HepG2 (cell line): ENCODE results near the gene ANKRD2. TPM values are rescaled to one million over a fixed set of nuclear protein-coding genes. Genes with fewer than 3 reads are reported as not detected.

ENCODE experiments used
- ATAC-seq: fragments of 200-7000 bp; cut with Tn5 transposase; 3 replicates; pipeline ENCODE4 v1.9.1; 2020; ENCODE audit warnings: mild to moderate bottlenecking, moderate library complexity
- BruUV-seq: library from RNA; stranded (reverse); fragments of 400-500 nt; replicated peaks from 2 replicates; lab custom pipeline; 2021; lab: Mats Ljungman, UMichigan
- CTCF ChIA-PET: fragments of 300-600 bp; formaldehyde crosslinking; extraction: SDS; loops from one replicate; lab custom pipeline; 2021; ENCODE audit warnings: low total read pairs, inconsistent platforms, low intra/inter-chr PET ratio; lab: Yijun Ruan, JAX
- POLR2A ChIA-PET: fragments of 350-600 bp; sonication (Branson Sonifier 250); formaldehyde crosslinking; loops from one replicate; lab custom pipeline; 2020; ENCODE audit warnings: antibody characterized with exemption, inconsistent platforms; lab: Yijun Ruan, JAX
- DNase-seq: peaks from one replicate; pipeline ENCODE4 v3.0.0-alpha.2; 2015; ENCODE audit warnings: low spot score
- FAIRE-seq: peaks from 3 replicates; lab custom pipeline; 2011; peaks lifted over from hg19 to GRCh38; lab: Jason Lieb, UNC
- H2AFZ ChIP-seq: one replicate; pipeline ENCODE4 v1.6.1; 2011; ENCODE audit warnings: low read length, inconsistent platforms
- H3K27ac ChIP-seq: fragments of 300-600 bp; 3 replicates; pipeline ENCODE4 v1.8.0; 2011; ENCODE audit warnings: mixed run types, mild to moderate bottlenecking, mixed read lengths, low read length, inconsistent platforms; ENCODE audit not compliant: insufficient read depth; ENCODE audit errors: extremely low read length
- H3K27me3 ChIP-seq, 2 experiments: fragments of 200-600 bp in 1 of 2; 2 replicates in 1 of 2; 3 replicates in 1 of 2; pipeline versions ENCODE4 v1.6.0 to v1.8.0; 2011; ENCODE audit warnings: low read length in 2 of 2, mild to moderate bottlenecking in 2 of 2, moderate library complexity in 2 of 2, inconsistent platforms in 1 of 2; ENCODE audit not compliant: insufficient read depth in 2 of 2, control insufficient read depth in 1 of 2
- H3K36me3 ChIP-seq, 2 experiments: fragments of 200-600 bp in 1 of 2; replicated peaks in 1 of 2; 2 replicates in 1 of 2; 3 replicates in 1 of 2; pipeline versions ENCODE4 v1.5.1 to v1.8.0; 2011; ENCODE audit warnings: low read length in 2 of 2, inconsistent platforms in 1 of 2; ENCODE audit not compliant: insufficient read depth in 2 of 2, control insufficient read depth in 1 of 2
- H3K4me1 ChIP-seq: 2 replicates; pipeline ENCODE4 v1.5.1; 2012; ENCODE audit warnings: low read length, inconsistent platforms; ENCODE audit not compliant: insufficient read depth
- H3K4me2 ChIP-seq: 2 replicates; pipeline ENCODE4 v1.6.0; 2011; ENCODE audit warnings: low read depth, low read length, inconsistent platforms
- H3K4me3 ChIP-seq, 3 experiments: fragments of 200-600 bp in 1 of 3; sonication (generic), shearing (Covaris generic) in 1 of 3; replicated peaks in 1 of 3; 2 replicates each; pipeline ENCODE4 v1.5.1; 2011 to 2016; ENCODE audit warnings: low read length in 3 of 3, inconsistent platforms in 2 of 3, low read depth in 2 of 3, mild to moderate bottlenecking in 2 of 3, control low read depth in 1 of 3, mixed read lengths in 1 of 3; ENCODE audit not compliant: insufficient read depth in 1 of 3
- H3K79me2 ChIP-seq: one replicate; pipeline ENCODE4 v1.6.1; 2011; ENCODE audit warnings: low read length, inconsistent platforms; ENCODE audit not compliant: insufficient read depth
- H3K9ac ChIP-seq: 2 replicates; pipeline ENCODE4 v1.6.0; 2011; ENCODE audit warnings: mild to moderate bottlenecking, low read depth, low read length, inconsistent platforms; ENCODE audit not compliant: insufficient read depth
- H3K9me3 ChIP-seq: 2 replicates; pipeline ENCODE4 v1.5.1; 2012; ENCODE audit warnings: mild to moderate bottlenecking, low read length
- H4K20me1 ChIP-seq: 2 replicates; pipeline ENCODE4 v1.6.0; 2011; ENCODE audit warnings: inconsistent platforms, mild to moderate bottlenecking, low read length, moderate library complexity; ENCODE audit not compliant: insufficient read depth
- NFE2 ChIP-seq: sonication (generic); formaldehyde crosslinking; IDR thresholded peaks from 2 replicates; pipeline ENCODE4 v1.4.0; 2020; ENCODE audit warnings: missing genetic modification reagents
- TCF12 ChIP-seq, 2 experiments: fragments of 450-650 bp in 1 of 2; sonication (generic) in 1 of 2; formaldehyde crosslinking in 1 of 2; IDR thresholded peaks; 2 replicates each; pipeline versions ENCODE4 v1.6.1 to v1.8.0; 2017 to 2022; ENCODE audit warnings: antibody characterized with exemption in 1 of 2, mild to moderate bottlenecking in 1 of 2, missing genetic modification reagents in 1 of 2, moderate library complexity in 1 of 2
- ZNF326 ChIP-seq: sonication (generic); formaldehyde crosslinking; IDR thresholded peaks from 2 replicates; pipeline ENCODE4 v1.4.0; 2020; ENCODE audit warnings: missing genetic modification reagents, borderline replicate concordance
- ZSCAN21 ChIP-seq: sonication (generic); formaldehyde crosslinking; IDR thresholded peaks from 2 replicates; pipeline ENCODE4 v1.8.0; 2022; ENCODE audit warnings: mild to moderate bottlenecking, missing genetic modification reagents, moderate library complexity, borderline replicate concordance
- ZSCAN30 ChIP-seq: sonication (generic); formaldehyde crosslinking; IDR thresholded peaks from 2 replicates; pipeline ENCODE4 v1.5.0; 2020; ENCODE audit warnings: mild to moderate bottlenecking, missing genetic modification reagents
- WGBS: methylation state at CpG from one replicate; pipeline ENCODE4 v1.1.6; 2017; ENCODE audit warnings: low lambda C conversion rate; 5-methylcytosine and 5-hydroxymethylcytosine counted together
- in situ Hi-C: cut with HindIII; loops from 2 replicates; pipeline ENCODE4 v1.10.0; 2017; ENCODE audit warnings: low pct_unique_long_range_greater_than_20kb; ENCODE audit not compliant: extremely low pct_ligation_motif_present
- intact Hi-C: fragments of 100-400 bp; cut with micrococcal nuclease; formaldehyde crosslinking; loops from one replicate; pipeline ENCODE4 v1.10.0; 2022; ENCODE audit not compliant: unreplicated experiment
- polyA plus RNA-seq, 8 experiments: library from polyadenylated mRNA; depleted of rRNA in 3 of 8; stranded (reverse) in 7 of 8; unstranded in 1 of 8; fragments of >200 nt; fragmentation: Illumina TruSeq in 4 of 8; extraction: Trizol in 4 of 8; gene quantifications; 2 replicates each; pipeline versions ENCODE4 v1.2.1 to v1.2.3, GENCODE V29; 2011 to 2016; ENCODE audit warnings: low read depth in 4 of 8, missing spikeins in 1 of 8, mixed read lengths in 1 of 8; ENCODE audit not compliant: insufficient read depth in 1 of 8
- total RNA-seq, 5 experiments: library from RNA; depleted of rRNA; stranded (reverse); fragments of >200 nt; fragmentation: Illumina TruSeq; extraction: Trizol; gene quantifications; 2 replicates each; pipeline ENCODE4 v1.2.3, GENCODE V29; 2016; ENCODE audit warnings: low read depth in 1 of 5
- TF ChIP-seq, protein P1 (sequence below): sonication (generic); formaldehyde crosslinking; IDR thresholded peaks from 2 replicates; pipeline ENCODE4 v1.4.0; 2020; ENCODE audit warnings: mild to moderate bottlenecking, missing genetic modification reagents

The ANKRD2 gene
- total and polyA plus RNA-seq, 2 of the 13 experiments (the other 11 are each of a cell fraction or from before 2014, with no cell fraction given) = not detected

DNA sequence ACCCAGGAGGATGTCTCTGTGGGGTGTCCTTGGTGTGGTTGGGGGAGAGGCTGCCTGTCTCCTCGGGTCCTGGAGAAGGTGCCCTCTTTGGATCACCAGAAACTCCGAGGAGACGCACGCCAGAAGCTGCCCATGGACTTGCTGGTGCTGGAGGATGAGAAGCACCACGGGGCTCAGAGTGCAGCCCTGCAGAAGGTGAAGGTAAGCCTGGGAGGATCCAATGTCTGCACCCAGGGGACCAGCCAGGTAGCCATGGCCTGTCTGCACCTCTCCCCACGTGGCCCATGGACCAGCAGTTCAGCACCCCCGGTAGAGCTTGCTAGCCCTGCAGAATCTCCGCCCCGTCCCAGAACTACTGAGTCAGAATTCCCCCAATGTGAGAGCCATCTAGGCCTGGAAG is 5.1 kb downstream of the ANKRD2 start (continued):
- TF ChIP-seq, protein P1, sequence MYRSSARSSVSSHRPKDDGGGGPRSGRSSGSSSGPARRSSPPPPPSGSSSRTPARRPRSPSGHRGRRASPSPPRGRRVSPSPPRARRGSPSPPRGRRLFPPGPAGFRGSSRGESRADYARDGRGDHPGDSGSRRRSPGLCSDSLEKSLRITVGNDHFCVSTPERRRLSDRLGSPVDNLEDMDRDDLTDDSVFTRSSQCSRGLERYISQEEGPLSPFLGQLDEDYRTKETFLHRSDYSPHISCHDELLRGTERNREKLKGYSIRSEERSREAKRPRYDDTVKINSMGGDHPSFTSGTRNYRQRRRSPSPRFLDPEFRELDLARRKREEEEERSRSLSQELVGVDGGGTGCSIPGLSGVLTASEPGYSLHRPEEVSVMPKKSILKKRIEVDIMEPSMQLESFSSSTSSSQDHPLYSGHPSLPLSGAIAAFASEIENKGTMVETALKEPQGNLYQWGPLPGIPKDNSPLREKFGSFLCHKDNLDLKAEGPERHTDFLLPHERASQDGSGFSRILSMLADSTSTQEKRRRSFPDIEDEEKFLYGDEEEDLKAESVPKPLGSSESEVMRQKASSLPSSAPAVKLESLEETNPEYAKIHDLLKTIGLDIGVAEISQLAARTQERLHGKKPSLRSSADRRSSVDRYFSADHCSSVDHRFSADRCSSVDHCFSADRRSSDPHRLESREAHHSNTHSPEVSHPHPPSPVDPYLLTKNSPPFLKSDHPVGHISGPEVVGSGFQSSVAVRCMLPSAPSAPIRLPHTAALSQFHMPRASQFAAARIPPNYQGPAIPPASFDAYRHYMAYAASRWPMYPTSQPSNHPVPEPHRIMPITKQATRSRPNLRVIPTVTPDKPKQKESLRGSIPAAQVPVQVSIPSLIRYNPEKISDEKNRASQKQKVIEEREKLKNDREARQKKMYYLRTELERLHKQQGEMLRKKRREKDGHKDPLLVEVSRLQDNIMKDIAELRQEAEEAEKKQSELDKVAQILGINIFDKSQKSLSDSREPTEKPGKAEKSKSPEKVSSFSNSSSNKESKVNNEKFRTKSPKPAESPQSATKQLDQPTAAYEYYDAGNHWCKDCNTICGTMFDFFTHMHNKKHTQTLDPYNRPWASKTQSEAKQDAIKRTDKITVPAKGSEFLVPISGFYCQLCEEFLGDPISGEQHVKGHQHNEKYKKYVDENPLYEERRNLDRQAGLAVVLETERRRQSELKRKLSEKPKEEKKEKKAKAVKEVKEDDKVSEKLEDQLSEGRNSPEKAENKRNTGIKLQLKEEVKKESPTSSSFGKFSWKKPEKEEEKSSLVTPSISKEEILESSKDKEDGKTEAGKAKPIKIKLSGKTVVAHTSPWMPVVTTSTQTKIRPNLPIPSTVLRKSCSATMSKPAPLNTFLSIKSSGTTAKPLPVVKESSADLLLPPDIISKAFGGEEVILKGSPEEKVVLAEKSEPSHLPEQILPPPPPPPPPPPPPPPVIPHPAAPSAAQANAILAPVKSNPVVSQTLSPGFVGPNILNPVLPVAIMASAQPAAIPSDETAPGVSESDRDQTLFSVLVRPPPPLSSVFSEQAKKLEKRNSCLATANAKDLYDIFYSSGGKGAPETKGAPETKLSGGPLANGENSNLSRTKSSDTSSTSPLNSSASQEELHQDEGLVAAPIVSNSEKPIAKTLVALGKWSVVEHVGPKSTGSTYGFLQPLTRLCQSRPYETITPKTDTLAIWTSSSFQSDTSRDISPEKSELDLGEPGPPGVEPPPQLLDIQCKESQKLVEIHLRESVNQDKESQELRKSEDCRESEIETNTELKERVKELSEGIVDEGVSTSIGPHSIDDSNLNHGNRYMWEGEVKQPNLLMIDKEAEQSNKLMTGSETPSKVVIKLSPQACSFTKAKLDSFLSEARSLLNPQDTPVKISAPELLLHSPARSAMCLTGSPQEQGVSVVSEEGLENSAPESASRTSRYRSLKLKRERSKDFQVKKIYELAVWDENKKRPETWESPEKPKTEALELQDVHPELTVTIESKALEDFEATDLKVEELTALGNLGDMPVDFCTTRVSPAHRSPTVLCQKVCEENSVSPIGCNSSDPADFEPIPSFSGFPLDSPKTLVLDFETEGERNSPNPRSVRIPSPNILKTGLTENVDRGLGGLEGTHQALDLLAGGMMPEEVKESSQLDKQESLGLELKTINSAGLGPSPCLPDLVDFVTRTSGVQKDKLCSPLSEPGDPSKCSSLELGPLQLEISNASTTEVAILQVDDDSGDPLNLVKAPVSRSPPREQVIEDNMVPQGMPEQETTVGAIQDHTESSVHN = no peak
- TF ChIP-seq TCF12 (IDR thresholded peaks at IDR 0.05) = no peak
- TF ChIP-seq TCF12 (CRISPR knock-in tag; IDR thresholded peaks at IDR 0.05) = no peak

DNA sequence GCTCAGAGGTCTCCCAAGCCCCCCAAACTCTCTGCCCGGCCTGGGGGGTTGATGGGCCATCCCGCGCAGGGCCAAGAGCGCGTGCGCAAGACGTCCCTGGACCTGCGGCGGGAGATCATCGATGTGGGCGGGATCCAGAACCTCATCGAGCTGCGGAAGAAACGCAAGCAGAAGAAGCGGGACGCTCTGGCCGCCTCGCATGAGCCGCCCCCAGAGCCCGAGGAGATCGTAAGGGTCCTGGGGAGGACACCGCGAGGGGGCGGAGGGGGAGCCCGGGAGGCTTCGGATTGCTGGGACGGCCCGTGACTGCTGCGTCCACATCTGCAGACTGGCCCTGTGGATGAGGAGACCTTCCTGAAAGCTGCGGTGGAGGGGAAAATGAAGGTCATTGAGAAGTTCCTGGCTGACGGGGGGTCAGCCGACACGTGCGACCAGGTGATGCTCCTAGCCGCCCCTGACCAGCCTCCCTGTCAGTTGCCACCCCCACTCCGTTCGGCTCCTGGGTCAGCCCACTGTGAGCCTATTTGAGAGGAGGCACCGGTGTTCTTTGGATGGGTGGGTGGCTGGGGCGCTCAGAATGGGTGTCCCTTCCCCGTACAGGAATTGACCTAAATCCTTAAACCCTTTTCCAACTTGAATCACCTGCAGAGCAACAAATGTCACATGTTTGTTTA is 5.7 kb downstream of the ANKRD2 start:
- H4K20me1 ChIP-seq = no peaks in the 10 kb centered on the region
- no peak for ATAC-seq
- no peak overlapping the region for H3K9ac ChIP-seq
- H3K4me1 ChIP-seq = peaks cover 18% of the 10 kb centered on the region
- no peak overlapping the region for H3K27ac ChIP-seq
- H3K4me2 ChIP-seq = no peak overlapping the region
- BruUV-seq = no TSS peak
- in situ Hi-C loops = no loop called here
- no peak for FAIRE-seq
- DNase-seq = no peak
- TF ChIP-seq ZNF326 (CRISPR knock-in tag) (no peak), NFE2 (no peak), ZSCAN30 (CRISPR knock-in tag) (no peak), ZSCAN21 (CRISPR knock-in tag) (no peak)
- TF ChIP-seq, all 625 proteins: peak for 0
- Histone ChIP-seq H3K4me3 (no peak overlapping the region), H3K9me3 (no peaks in the 10 kb centered on the region), H3K36me3 (no peaks in the 10 kb centered on the region), H2AFZ (no peak overlapping the region), H3K27me3 (peaks cover 0 to 12% of the 10 kb centered on the region in 2 experiments; a peak in 1 of 5 replicates), H3K79me2 (no peaks in the 10 kb centered on the region)
- whole genome bisulfite sequencing = 84% methylated on average over 33 of the region's 40 CpGs
- ChIA-PET CTCF (no interaction called here), POLR2A (no interaction called here)
- intact Hi-C loops = no loop called here
